DMS53 (cell line): ENCODE data around the gene KICS2.
A peak's percentile ranks its signal among the peaks of the same experiment; 100 is the strongest.
"Not testable (repeated sequence)": the region's sequence is repeated elsewhere in the genome, so short reads cannot be mapped to it uniquely, and the experiment has no call there.

Experiments
- DNase-seq: peaks from one replicate; lab custom pipeline; 2025; lab: John Stamatoyannopoulos, UW

KICS2 gene

DNA sequence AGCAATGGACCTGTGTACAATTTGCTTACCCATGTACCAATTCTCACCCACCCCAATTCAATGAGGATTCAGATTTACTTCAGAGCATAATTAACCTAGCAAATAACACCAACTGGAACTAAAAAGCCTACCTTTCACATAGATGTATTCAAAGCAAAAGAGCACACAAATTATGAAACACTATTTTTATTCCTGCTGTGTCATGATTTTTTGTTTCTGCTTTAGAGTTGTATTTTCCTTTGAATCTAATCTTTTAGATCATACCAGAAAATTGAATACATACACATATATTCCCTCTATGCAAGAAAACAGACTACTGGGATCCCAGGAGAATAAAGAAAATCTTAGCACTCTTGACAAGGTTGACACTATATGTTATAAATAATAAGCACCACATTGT is 5.9 kb downstream of the KICS2 start:
- DNase-seq = no peak

DNA sequence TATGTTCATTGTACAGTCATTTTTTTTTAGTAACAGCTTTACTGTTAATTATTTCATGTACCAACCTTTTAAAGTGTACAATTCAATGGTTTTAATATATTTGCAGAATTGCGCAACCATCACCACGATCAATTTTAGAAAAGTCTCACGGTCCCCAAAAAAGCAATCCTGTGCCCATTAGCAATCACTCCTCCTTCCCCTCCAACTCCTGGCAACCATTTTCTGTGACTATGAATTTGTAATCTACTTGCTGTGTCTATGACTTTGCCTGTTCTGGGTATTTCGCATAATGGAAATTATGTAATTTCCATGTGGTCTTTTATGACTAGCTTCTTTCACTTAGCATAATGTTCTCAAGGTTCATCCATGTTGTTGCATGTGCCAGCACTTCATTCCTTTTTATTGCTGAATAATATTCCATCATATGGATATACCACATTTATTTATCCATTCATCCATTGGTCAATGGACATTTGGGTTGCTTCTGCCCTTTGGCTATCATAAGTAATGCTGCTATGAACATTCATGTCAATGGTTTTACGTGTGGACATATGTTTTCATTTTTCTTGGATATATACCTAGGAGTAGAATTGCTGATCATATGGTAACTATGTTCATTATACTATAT is 9.9 kb downstream of the KICS2 start:
- no peak for DNase-seq

DNA sequence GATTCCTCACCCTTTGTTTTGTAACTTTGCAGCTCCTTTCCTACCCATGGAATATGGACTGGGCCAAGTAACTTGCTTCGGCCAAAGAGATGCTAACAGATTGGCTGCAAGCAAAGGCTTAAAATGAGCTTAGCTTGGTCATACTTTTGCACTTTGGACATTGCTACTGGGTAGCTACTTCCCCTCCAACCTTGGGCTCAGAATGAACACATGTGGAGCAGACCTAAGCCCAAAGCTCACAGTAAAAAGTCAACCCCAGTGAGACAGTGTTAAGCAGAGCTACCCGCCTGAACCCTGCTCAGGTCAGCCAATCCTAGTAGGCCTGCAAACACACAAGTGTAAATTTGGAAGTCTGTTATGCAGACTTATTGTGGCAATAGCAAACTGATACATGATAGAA is 14.6 kb downstream of the KICS2 start:
- no peak for DNase-seq

DNA sequence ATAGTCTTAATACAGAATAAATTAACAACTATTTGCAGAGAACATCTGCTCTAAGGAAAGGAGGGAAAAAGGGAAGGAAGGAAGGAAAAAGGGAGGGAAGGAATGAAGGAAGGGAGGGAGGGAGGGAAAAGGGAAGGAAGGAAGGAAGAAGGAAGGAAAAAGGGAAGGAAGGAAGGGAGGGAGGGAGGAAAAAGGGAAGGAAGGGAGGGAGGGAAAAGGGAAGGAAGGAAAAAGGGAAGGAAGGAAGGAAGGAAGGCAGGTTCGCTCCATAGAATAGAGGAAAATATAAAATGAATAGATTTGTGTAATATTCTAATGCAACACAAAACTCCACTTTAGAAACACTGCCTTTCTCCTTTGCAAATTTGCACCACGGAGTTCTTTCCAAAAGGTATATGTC is 16.6 kb downstream of the KICS2 start:
- DNase-seq = no peak

GRCh38 chr12:64203775-64204174 is 18.3 kb downstream of the KICS2 start:
- no peak for DNase-seq

DNA sequence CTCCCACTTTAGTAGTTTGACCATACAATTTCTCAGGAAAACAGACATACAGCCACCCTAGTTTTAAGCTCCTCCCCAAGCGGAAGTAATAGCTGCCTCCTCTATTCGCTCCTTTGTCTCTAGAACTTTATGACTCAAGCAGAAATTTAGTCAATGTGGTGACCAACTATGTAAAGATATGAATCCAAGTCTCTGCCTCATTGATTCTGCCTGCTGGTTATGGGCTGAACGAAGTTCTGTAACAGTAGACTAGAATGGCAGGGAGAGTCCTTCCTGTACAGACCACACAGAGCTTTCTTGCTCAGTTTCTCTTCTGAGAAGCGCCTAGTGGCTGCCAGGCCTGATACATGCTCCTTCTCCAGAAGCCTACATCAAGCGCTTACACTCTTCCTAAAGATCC is 19.1 kb downstream of the KICS2 start:
- DNase-seq = no peak

DNA sequence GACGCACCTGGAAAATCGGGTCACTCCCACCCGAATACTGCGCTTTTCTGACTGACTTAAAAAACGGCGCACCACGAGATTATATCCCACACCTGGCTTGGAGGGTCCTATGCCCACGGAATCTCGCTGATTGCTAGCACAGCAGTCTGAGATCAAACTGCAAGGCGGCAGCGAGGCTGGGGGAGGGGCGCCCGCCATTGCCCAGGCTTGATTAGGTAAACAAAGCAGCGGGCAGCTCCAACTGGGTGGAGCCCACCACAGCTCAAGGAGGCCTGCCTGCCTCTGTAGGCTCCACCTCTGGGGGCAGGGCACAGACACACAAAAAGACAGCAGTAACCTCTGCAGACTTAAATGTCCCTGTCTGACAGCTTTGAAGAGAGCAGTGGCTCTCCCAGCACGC is 26.3 kb downstream of the KICS2 start:
- DNase-seq = not testable (repeated sequence)

GRCh38 chr12:64194333-64195149 is 27.6 kb downstream of the KICS2 start:
- no peak for DNase-seq

- no peak for DNase-seq
Measured at GRCh38 chr12:64193931-64194330, 28.2 kb downstream of the KICS2 start.

DNA sequence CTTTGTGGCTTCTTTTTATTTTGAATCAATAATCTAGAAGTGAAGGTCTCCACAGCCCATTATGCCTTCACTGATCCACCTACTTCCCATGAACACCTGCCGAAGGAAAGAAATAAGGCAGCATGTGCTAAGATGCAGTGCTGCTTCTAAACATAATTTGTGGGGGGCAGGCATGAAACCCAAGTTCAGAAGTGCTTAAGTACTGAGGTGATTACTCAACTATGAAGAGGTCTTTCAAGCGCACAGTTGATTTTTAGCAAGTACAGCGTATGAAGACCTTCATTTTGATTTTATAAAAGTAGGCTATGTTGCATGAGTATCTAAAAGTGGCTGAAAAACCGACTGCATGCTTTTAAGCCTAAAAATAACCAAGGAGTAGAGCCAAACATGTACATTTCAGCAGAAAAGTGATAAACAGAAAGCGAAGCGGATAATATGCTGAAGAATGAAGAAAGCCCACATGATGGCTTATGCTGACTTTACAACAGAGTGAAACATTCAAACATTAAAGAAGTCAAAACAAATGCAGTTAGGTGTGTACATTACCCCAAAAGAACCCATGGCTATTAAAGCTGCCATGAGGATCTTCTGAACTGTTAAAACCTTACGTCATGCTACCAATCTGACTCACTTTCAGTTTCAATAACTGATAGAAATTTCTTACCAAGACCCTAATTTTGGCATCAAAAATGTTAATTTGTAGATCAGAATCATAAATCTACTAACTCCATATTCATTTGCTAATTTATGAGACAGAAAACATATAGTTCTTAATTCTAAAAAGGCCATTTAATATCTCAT is 29.3 kb downstream of the KICS2 start:
- DNase-seq = no peak

- DNase-seq = no peak
Measured at GRCh38 chr12:64190140-64190539, 32.0 kb downstream of the KICS2 start.

DNA sequence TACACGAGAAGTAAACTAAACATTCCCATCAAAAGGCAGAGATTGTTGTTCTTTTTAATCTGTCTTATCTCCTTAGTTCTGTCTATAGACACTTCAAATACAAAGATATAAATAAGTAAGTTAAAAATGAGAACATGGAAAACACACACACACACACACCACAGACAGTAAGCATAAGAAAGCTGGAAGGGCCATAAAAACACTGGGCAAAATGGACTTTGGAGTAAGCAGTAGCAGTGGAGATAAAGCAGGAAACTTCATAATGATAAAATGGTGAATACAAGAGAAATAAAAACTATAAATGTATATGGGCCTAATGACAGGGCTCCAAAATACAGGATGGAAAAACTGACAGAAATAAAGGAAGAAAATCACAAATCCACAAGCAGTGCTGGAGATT is 32.6 kb downstream of the KICS2 start:
- no peak for DNase-seq

- no peak for DNase-seq
Measured at GRCh38 chr12:64187794-64188193, 34.3 kb downstream of the KICS2 start.

DNA sequence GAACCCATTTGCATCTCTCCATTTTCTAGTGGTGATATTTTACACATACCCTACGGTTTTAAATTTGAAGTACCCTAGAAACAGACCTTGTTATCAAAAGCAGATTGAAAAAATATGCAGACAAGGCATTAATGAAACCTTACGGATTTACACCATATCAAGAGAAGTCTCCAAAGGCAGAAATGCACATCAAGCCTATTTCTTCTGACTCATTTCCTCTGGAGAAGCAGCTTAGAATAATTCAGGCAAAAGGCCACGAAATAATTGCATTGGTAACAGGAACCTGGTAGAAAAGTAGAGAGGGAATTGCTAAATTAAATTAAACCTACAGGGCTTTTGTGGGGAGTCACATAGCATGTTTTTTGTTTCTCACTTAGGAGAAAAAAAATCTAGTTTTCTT is 34.7 kb downstream of the KICS2 start:
- no peak for DNase-seq

GRCh38 chr12:64186789-64187188 is 35.3 kb downstream of the KICS2 start:
- no peak for DNase-seq

- DNase-seq = no peak
Measured at GRCh38 chr12:64184216-64184615, 37.9 kb downstream of the KICS2 start.

GRCh38 chr12:64181430-64182291 is 40.4 kb downstream of the KICS2 start:
- DNase-seq = peak; percentile 71

- no peak for DNase-seq
Measured at GRCh38 chr12:64180951-64181350, 41.1 kb downstream of the KICS2 start.

GRCh38 chr12:64178122-64178521 is 44.0 kb downstream of the KICS2 start:
- DNase-seq = no peak

DNA sequence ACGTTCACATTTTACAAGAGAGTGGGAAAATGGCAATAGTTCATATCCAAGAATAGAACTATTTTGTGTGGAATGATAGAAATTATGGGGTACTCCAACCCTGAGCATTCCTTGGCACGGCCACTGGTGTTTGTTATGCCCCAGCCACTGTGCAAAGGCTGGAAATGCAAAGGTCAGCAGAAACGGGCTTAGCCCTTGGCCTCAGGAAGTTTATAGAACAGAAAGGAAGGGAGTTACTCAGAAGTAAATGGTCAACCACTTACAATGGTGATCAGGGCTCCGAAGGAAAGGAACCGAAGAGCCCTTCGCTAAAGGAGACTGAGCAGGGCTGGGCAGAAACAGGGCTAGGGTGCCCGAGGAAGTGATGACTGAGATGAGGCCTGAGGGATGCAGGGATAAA is 45.1 kb downstream of the KICS2 start:
- no peak for DNase-seq

DNA sequence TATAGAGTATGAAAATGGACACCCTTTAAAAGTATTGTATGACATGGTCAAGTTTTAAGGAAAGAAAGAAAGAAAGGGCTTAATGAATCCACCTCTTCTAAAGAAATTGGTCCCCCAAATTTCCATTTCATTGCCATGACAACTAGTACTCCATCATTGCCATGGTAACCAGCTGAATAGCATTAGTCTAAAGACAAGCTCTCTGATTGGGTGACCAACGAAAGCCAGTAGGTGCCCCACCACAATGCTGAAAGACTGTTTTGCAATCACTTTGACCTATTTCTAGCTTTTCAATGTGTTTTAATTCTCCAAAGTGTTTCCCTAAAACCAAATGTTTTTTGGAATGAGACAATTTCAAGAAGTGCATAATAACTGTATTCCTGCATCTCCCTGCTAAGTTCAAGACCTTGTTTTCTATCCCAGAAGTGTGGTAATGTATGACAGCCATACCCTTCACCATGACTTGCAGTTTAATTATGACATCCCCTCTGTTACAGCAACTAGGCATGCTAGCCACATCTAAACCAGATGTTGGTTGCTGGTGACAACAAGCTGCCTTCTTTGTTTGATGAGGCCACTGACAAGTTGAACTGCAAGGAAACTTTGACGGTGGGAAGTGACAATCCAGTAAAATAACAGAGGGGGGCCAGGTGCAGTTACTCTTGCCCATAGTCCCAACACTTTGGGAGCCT is 46.7 kb downstream of the KICS2 start:
- DNase-seq = peak; percentile 19
